Endothelial cell of umbilical vein (primary cell): ENCODE measurements around the gene AGFG2. TPM values are rescaled to one million over a fixed set of nuclear protein-coding genes. Genes with fewer than 3 reads are reported as not detected.

Source experiments
- BruUV-seq: library from RNA; stranded (reverse); fragments of 400-500 nt; replicated peaks from 2 replicates; lab custom pipeline; 2021; lab: Mats Ljungman, UMichigan
- CTCF ChIA-PET: fragments of 300-600, 350-600 bp; sonication (Branson Sonifier 250); formaldehyde crosslinking; loops from one replicate; lab custom pipeline; 2021; ENCODE audit warnings: antibody characterized with exemption, inconsistent platforms; lab: Charles Lee
- POLR2A ChIA-PET: fragments of 300-600, 350-600 bp; sonication (Branson Sonifier 250); formaldehyde crosslinking; loops from one replicate; lab custom pipeline; 2021; ENCODE audit warnings: antibody characterized with exemption, inconsistent platforms; lab: Charles Lee
- DNase-seq: peaks from one replicate; pipeline ENCODE4 v3.0.0-alpha.2; 2011; ENCODE audit warnings: low read depth, low spot score
- FAIRE-seq: peaks from 2 replicates; lab custom pipeline; 2011; peaks lifted over from hg19 to GRCh38; lab: Jason Lieb, UNC
- H2AFZ ChIP-seq: 2 replicates; pipeline ENCODE4 v1.6.0; 2012; ENCODE audit warnings: low read depth, low read length, control low read depth, inconsistent platforms
- H3K27ac ChIP-seq: 2 replicates; pipeline ENCODE4 v1.5.1; 2011; ENCODE audit warnings: low read depth, mild to moderate bottlenecking, control low read depth, low read length, moderate library complexity; ENCODE audit not compliant: insufficient read depth
- H3K27me3 ChIP-seq, 2 experiments: 2 replicates each; pipeline versions ENCODE4 v1.6.0 to v1.6.1; 2011; ENCODE audit warnings: low read length in 2 of 2, mixed read lengths in 1 of 2; ENCODE audit not compliant: control insufficient read depth in 2 of 2, insufficient read depth in 2 of 2
- H3K36me3 ChIP-seq, 2 experiments: 2 replicates in 1 of 2; 3 replicates in 1 of 2; pipeline ENCODE4 v1.5.1; 2011; ENCODE audit warnings: low read length in 2 of 2, mild to moderate bottlenecking in 1 of 2, moderate library complexity in 1 of 2; ENCODE audit not compliant: control insufficient read depth in 2 of 2, insufficient read depth in 2 of 2; ENCODE audit errors: extremely low read depth in 1 of 2
- H3K4me1 ChIP-seq: 3 replicates; pipeline ENCODE4 v1.5.1; 2011; ENCODE audit warnings: mild to moderate bottlenecking, low read length; ENCODE audit not compliant: control insufficient read depth, insufficient read depth; ENCODE audit errors: extremely low read depth
- H3K4me2 ChIP-seq: 2 replicates; pipeline ENCODE4 v1.6.1; 2011; ENCODE audit warnings: low read length, control low read depth, mixed read lengths; ENCODE audit not compliant: insufficient read depth
- H3K4me3 ChIP-seq, 3 experiments: fragments of 200-600 bp in 1 of 3; sonication (generic), shearing (Covaris generic) in 1 of 3; replicated peaks in 1 of 3; 2 replicates each; pipeline ENCODE4 v1.5.1; 2011 to 2016; ENCODE audit warnings: control low read depth in 3 of 3, low read length in 3 of 3, mild to moderate bottlenecking in 2 of 3, inconsistent platforms in 1 of 3, low read depth in 1 of 3, moderate library complexity in 1 of 3; ENCODE audit not compliant: insufficient read depth in 1 of 3
- H3K79me2 ChIP-seq: 2 replicates; pipeline ENCODE4 v1.6.0; 2012; ENCODE audit warnings: low read length, inconsistent platforms; ENCODE audit not compliant: control insufficient read depth, insufficient read depth
- H3K9ac ChIP-seq: replicated peaks from 2 replicates; pipeline ENCODE3; 2011; ENCODE audit warnings: low read length, control low read depth; ENCODE audit not compliant: insufficient read depth; ENCODE audit errors: extremely low read depth
- H3K9me1 ChIP-seq: replicated peaks from 3 replicates; pipeline ENCODE4 v1.6.0; 2011; ENCODE audit warnings: mild to moderate bottlenecking, low read length; ENCODE audit not compliant: control insufficient read depth, insufficient read depth; ENCODE audit errors: extremely low read depth
- H3K9me3 ChIP-seq: replicated peaks from 2 replicates; pipeline ENCODE4 v1.5.1; 2012; ENCODE audit warnings: low read length, inconsistent platforms; ENCODE audit not compliant: control insufficient read depth, insufficient read depth
- H4K20me1 ChIP-seq: replicated peaks from 2 replicates; pipeline ENCODE3; 2011; ENCODE audit warnings: mild to moderate bottlenecking, low read length; ENCODE audit not compliant: control insufficient read depth, insufficient read depth; ENCODE audit errors: extremely low read depth
- CTCF ChIP-seq, 2 donors: IDR thresholded peaks; 1 replicate in 1 of 2; 2 replicates in 1 of 2; pipeline ENCODE4 v1.5.1; 2011; ENCODE audit warnings: low read length in 2 of 2, mild to moderate bottlenecking in 2 of 2, moderate library complexity in 2 of 2, control low read depth in 1 of 2, inconsistent platforms in 1 of 2, low read depth in 1 of 2; ENCODE audit not compliant: insufficient read depth in 1 of 2; ENCODE audit errors: extremely low read depth in 1 of 2
- EZH2 ChIP-seq: IDR thresholded peaks from 2 replicates; pipeline ENCODE4 v1.6.1; 2012; ENCODE audit warnings: borderline replicate concordance, low read depth, mild to moderate bottlenecking, moderate library complexity, low read length, inconsistent platforms; ENCODE audit not compliant: severe bottlenecking
- FOS ChIP-seq: IDR thresholded peaks from 2 replicates; pipeline ENCODE4 v1.6.1; 2011; ENCODE audit warnings: mild to moderate bottlenecking, low read length, moderate library complexity, borderline replicate concordance; ENCODE audit not compliant: insufficient read depth
- GATA2 ChIP-seq: IDR thresholded peaks from 2 replicates; pipeline ENCODE4 v1.7.0; 2011; ENCODE audit warnings: low read depth, mild to moderate bottlenecking, moderate library complexity, mixed read lengths, low read length; ENCODE audit not compliant: insufficient read length, insufficient read depth
- JUN ChIP-seq: IDR thresholded peaks from 2 replicates; pipeline ENCODE4 v1.6.1; 2011; ENCODE audit warnings: borderline replicate concordance, low read depth; ENCODE audit not compliant: insufficient read length, insufficient read depth
- POLR2A ChIP-seq: IDR thresholded peaks from 2 replicates; pipeline ENCODE4 v1.6.1; 2012; ENCODE audit warnings: low read depth, mild to moderate bottlenecking, control low read depth, low read length
- dilution Hi-C: fragments of 300-500 bp; cut with MboI; formaldehyde crosslinking; loops from one replicate; pipeline ENCODE4 v1.15.0; 2019; ENCODE audit warnings: low sequenced_read_pairs; ENCODE audit not compliant: extremely low pct_ligation_motif_present
- intact Hi-C: fragments of 100-400 bp; cut with micrococcal nuclease; formaldehyde crosslinking; loops from one replicate; pipeline ENCODE4 v1.10.0; 2022
- polyA plus RNA-seq, 4 experiments: library from polyadenylated mRNA; depleted of rRNA in 3 of 4; stranded (reverse) in 3 of 4; unstranded in 1 of 4; fragments of >200 nt; gene quantifications; 2 replicates each; pipeline versions ENCODE4 v1.2.1 to v1.2.3, GENCODE V29; 2011 to 2012; ENCODE audit warnings: missing spikeins in 1 of 4
- total RNA-seq: library from RNA; stranded (reverse); gene quantifications from 2 replicates; pipeline ENCODE4 v1.2.3, GENCODE V29; 2021

Gene AGFG2
- total and polyA plus RNA-seq, 2 donors (not counting 3 experiments of a cell fraction or from before 2014, with no cell fraction given) = 33.6 to 44.6 TPM

GRCh38 chr7:100546926-100547800 is 8.2 kb downstream of the AGFG2 start:
- H3K4me3 ChIP-seq = peak overlapping the region in 1 of 3 experiments; percentile 20
- H3K4me2 ChIP-seq = peak overlapping the region; percentile 81
- intact Hi-C loops = loop anchor here (1.0 kb wide), 3 partner anchors 9 to 118 kb away; partner anchors contain the start of genes MEPCE and TSC22D4
- H3K27me3 ChIP-seq = no peaks in the 10 kb centered on the region
- no peaks in the 10 kb centered on the region for H3K9me1 ChIP-seq
- peak; percentile 50 for DNase-seq
- dilution Hi-C loops = no loop called here
- FAIRE-seq = no peak
- BruUV-seq = TSS peak; percentile 39
- H3K27ac ChIP-seq = peak overlapping the region; percentile 94
- no peaks in the 10 kb centered on the region for H3K9me3 ChIP-seq
- ChIA-PET POLR2A (interaction anchor here (1.0 to 2.0 kb wide), 3 partner anchors 13 to 119 kb away, joined by 4 to 7 read pairs (median 6); partner anchors contain the start of gene ZCWPW1), CTCF (interaction anchor here (0.8 to 3.4 kb wide), 7 partner anchors 8 to 77 kb away, joined by 3 to 35 read pairs (median 5); partner anchors contain the start of genes AGFG2 and NYAP1)
- peak overlapping the region; percentile 66 for H3K9ac ChIP-seq
- H4K20me1 ChIP-seq = no peaks in the 10 kb centered on the region
- peaks cover 2 to 4% of the 10 kb centered on the region in 2 experiments for H3K36me3 ChIP-seq
- H3K79me2 ChIP-seq = peaks cover 19% of the 10 kb centered on the region
- TF ChIP-seq POLR2A (no peak), CTCF (IDR thresholded peaks at IDR 0.05; ENCODE audit: extremely low read depth in 1 of 2, insufficient read depth in 1 of 2, low read depth in 1 of 2, low read length in 2 of 2) (no peak), EZH2 (no peak), GATA2 (no peak), JUN (no peak), FOS (no peak)
- H3K4me1 ChIP-seq = peaks cover 52% of the 10 kb centered on the region
- H2AFZ ChIP-seq = no peak overlapping the region
